ENCODE results near the gene RAB5A. TPM values are rescaled to one million over a fixed set of nuclear protein-coding genes. Genes with fewer than 3 reads are reported as not detected.
"Not testable (repeated sequence)": the region's sequence is repeated elsewhere in the genome, so short reads cannot be mapped to it uniquely, and the experiment has no call there.

The RAB5A gene
- total RNA-seq, 1 donor from 2014 or later, result 55.7 TPM

GRCh38 chr3:19970327-19970726 is 23.4 kb downstream of the RAB5A start:
- H3K4me1 ChIP-seq, result peaks cover 19% of the 10 kb centered on the region
- H3K27ac ChIP-seq, result no peak overlapping the region
- intact Hi-C loops (cut with DNase I), result no loop called here
- H3K9me3 ChIP-seq, result no peaks in the 10 kb centered on the region
- H3K27me3 ChIP-seq, result no peaks in the 10 kb centered on the region
- H3K4me3 ChIP-seq, result no peak overlapping the region
- DNase-seq (ENCODE audit: extremely low spot score in 2 of 2), result no peak
- H3K36me3 ChIP-seq, result peaks cover 0 to 2% of the 10 kb centered on the region in 2 donors
- TF ChIP-seq CTCF (IDR thresholded peaks at IDR 0.05) (no peak), POLR2AphosphoS5 (IDR thresholded peaks at IDR 0.05; ENCODE audit: insufficient read depth in 1 of 2, low read depth in 1 of 2) (no peak), POLR2A (IDR thresholded peaks at IDR 0.05) (no peak)

DNA sequence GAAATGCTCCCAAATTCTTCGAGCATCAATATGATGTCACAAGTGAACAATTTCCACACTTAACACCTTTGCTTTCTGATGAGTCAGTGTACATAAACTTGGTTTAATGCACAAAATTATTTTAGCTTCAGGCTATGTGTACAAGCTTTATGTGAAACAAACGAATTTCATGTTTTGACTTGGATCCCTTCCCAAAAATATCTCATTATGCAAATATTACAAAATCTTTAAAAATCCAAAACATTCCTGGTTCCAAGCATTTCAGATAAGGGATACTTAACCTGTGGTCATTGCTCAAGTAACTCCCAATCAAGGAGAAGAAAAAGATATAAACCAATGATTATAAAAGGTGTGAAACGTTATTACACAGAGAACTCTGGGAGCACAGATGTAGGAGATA is 25.2 kb downstream of the RAB5A start:
- no peaks in the 10 kb centered on the region for H3K9me3 ChIP-seq

GRCh38 chr3:19988904-19989303 is 42.0 kb downstream of the RAB5A start:
- H3K27me3 ChIP-seq; H3K27ac ChIP-seq; H3K9me3 ChIP-seq; H3K4me1 ChIP-seq; H3K36me3 ChIP-seq; H3K4me3 ChIP-seq; DNase-seq (ENCODE audit: extremely low spot score in 2 of 2); intact Hi-C loops (cut with DNase I): not testable (repeated sequence)

More for the DNA sequence above, 25.2 kb downstream of the RAB5A start:
- intact Hi-C loops (cut with DNase I), result no loop called here
- H3K27ac ChIP-seq, result no peak overlapping the region
- TF ChIP-seq POLR2A (IDR thresholded peaks at IDR 0.05), result no peak
- TF ChIP-seq POLR2AphosphoS5 (IDR thresholded peaks at IDR 0.05; ENCODE audit: insufficient read depth in 1 of 2, low read depth in 1 of 2), result no peak
- no peak for TF ChIP-seq CTCF (IDR thresholded peaks at IDR 0.05)
- no peak for DNase-seq (ENCODE audit: extremely low spot score in 2 of 2)
- no peaks in the 10 kb centered on the region for H3K27me3 ChIP-seq
- no peak overlapping the region for H3K4me3 ChIP-seq
- peaks cover 0 to 20% of the 10 kb centered on the region in 2 donors for H3K36me3 ChIP-seq
- H3K4me1 ChIP-seq, result peaks cover 17% of the 10 kb centered on the region

DNA sequence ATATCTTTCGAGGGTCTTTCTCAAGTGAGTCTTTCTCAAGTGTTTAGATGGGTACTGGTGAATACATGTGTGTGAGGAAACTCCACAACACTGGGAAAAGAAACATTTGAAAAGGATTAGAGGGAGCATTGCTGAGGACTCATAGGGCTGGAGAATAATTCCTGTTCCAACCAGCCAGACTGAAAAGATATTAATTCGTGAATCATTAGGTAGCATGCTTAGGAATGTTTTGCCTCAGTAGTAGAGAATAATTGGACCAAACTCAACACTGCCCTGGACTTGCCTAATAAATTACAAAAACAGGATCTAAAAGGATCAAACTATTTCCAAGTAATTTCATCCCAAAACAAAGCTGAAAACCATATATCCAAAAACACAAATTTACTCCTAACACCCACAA is 47.9 kb downstream of the RAB5A start:
- no peaks in the 10 kb centered on the region for H3K27me3 ChIP-seq
- TF ChIP-seq POLR2A (IDR thresholded peaks at IDR 0.05), result no peak
- TF ChIP-seq CTCF (IDR thresholded peaks at IDR 0.05), result no peak
- no peak for TF ChIP-seq POLR2AphosphoS5 (IDR thresholded peaks at IDR 0.05; ENCODE audit: insufficient read depth in 1 of 2, low read depth in 1 of 2)
- H3K4me3 ChIP-seq, result no peak overlapping the region
- no peaks in the 10 kb centered on the region for H3K36me3 ChIP-seq
- no peaks in the 10 kb centered on the region for H3K9me3 ChIP-seq
- no peak overlapping the region for H3K27ac ChIP-seq
- no peaks in the 10 kb centered on the region for H3K4me1 ChIP-seq
- DNase-seq (ENCODE audit: extremely low spot score in 2 of 2), result no peak
- intact Hi-C loops (cut with DNase I), result no loop called here

- H3K4me3 ChIP-seq, result no peak overlapping the region
- H3K27ac ChIP-seq, result no peak overlapping the region
- no peaks in the 10 kb centered on the region for H3K4me1 ChIP-seq
- no peak for TF ChIP-seq POLR2A (IDR thresholded peaks at IDR 0.05)
- TF ChIP-seq CTCF (IDR thresholded peaks at IDR 0.05), result no peak
- no peak for TF ChIP-seq POLR2AphosphoS5 (IDR thresholded peaks at IDR 0.05; ENCODE audit: insufficient read depth in 1 of 2, low read depth in 1 of 2)
- H3K27me3 ChIP-seq, result no peaks in the 10 kb centered on the region
- no peaks in the 10 kb centered on the region for H3K36me3 ChIP-seq
- DNase-seq (ENCODE audit: extremely low spot score in 2 of 2), result no peak
- intact Hi-C loops (cut with DNase I), result no loop called here
- H3K9me3 ChIP-seq, result no peaks in the 10 kb centered on the region
Measured at GRCh38 chr3:19997502-19997901, 50.6 kb downstream of the RAB5A start.

DNA sequence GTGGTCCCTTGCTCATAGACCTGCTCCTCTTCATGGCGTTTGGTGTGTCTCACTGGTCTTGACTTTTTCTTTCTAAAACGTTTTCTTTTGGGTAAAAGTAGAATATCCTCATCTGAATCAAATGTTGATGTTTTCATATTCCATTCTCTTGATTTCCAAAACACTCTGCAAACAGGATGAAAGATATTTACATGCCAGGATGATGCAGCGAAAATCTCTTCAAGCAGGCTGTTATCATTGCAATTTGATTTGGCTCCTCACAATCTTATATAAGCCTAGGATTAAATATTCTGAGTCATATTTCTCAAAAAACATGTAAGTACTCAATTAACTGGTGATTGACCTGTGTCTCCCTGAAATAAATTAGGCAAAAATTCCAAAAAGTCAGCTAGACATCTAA is 55.0 kb downstream of the RAB5A start:
- Histone ChIP-seq H3K36me3 (no peaks in the 10 kb centered on the region), H3K9me3 (no peaks in the 10 kb centered on the region), H3K4me1 (no peaks in the 10 kb centered on the region), H3K4me3 (no peak overlapping the region), H3K27ac (no peak overlapping the region), H3K27me3 (no peaks in the 10 kb centered on the region)
- intact Hi-C loops (cut with DNase I), result no loop called here
- TF ChIP-seq CTCF (IDR thresholded peaks at IDR 0.05), result no peak
- no peak for TF ChIP-seq POLR2A (IDR thresholded peaks at IDR 0.05)
- no peak for TF ChIP-seq POLR2AphosphoS5 (IDR thresholded peaks at IDR 0.05; ENCODE audit: insufficient read depth in 1 of 2, low read depth in 1 of 2)
- DNase-seq (ENCODE audit: extremely low spot score in 2 of 2), result no peak

Measured in vagina (tissue), 2 donors.